ENCODE results near the gene RAB13.

RAB13 gene

DNA sequence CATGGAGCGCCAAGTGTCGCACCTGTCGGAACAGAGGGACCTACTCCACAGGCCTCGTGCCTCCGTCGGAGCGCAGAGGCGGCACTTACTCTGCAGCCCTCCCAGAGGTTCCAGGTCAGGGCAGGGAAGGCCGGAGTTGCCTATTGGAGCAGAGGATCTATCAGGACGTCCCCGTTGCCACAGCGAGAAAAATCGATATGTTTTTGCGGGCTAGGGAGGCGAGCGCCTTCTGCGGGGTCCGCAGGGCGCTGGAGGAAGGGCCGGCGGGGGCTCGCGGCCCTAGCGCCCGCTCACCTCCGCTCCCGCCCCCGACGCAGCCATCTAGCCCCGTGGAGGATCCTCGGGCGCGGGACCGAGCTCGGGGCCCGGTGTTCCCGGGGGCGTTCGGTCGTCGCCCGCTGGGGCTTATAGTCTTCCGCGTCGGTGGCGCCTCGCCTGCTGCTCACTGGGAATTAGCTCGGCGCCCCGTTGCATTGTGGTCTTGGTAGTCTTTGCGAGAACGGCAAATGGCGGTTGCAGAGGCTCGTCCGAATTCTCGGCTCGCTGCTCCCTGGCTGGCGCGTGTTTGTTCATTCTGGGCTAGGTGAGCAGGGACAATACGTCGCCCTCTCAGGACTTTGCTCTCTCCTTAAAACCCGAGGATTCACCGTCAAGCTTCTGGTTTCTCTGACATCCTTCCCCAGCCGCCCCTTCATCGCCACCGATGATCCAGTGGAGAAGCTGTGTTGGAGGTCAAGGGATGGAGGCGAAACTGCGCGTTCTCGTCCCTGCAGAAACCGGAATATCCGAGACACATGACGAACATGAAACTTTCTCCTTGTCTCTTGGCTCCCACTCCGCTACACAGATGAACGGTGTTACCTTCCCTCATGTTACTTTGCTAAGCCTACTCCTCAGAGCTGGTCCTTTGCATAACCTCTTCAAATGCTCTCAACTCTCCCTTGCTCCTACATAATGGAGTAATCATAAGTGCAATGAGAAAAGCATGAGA, 8.6 kb downstream of the RAB13 start, which contains the start of gene JTB:
TSS of gene JTB (minus strand) at position 425 of the 991 bp plus-strand sequence. CDS start at position 3, 422 bp downstream.
- FAIRE-seq: no peak

GRCh38 chr1:153976819-153977249, 9.3 kb downstream of the RAB13 start:
- no peak for FAIRE-seq

GRCh38 chr1:153973525-153973924, 12.6 kb downstream of the RAB13 start:
- FAIRE-seq: no peak

DNA sequence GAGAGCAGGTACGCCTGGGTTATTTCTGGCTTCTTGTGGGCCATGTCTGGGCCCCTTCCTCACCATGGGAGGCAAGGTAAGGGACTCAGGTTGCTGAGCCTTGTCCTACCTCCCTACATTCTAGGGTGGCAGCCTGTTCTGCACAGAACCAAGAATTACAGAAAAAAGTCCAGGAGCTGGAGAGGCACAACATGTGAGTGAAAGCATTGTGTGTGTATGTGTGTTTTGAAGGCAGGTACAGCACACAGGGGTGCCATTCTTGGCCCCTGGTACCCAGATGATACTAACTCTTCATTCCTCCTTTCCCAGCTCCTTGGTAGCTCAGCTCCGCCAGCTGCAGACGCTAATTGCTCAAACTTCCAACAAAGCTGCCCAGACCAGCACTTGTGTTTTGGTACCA, 13.1 kb downstream of the RAB13 start:
- FAIRE-seq: no peak

DNA sequence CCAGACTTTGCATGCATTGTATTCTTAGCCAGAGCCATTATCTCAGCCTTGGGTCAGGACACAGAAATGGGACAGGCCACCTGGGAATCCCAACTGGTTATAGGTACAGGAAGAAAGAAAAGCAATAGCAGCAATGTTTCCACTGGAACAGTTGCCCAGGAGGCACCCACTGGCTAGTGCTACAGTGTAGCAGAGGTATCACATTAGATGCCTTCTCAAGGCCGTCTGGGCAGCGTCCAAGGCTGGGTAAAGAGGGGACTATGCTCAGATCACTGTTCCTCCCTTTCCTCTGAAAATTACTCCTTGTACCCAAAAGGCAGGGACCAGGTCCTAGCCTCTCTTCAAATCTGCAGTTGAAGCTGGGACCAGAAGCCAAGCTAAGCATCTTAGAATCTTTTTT, 15.8 kb downstream of the RAB13 start:
- no peak for FAIRE-seq

GRCh38 chr1:153968972-153969371, 17.2 kb downstream of the RAB13 start:
- FAIRE-seq: no peak

GRCh38 chr1:153968408-153968807, 17.7 kb downstream of the RAB13 start:
- no peak for FAIRE-seq

DNA sequence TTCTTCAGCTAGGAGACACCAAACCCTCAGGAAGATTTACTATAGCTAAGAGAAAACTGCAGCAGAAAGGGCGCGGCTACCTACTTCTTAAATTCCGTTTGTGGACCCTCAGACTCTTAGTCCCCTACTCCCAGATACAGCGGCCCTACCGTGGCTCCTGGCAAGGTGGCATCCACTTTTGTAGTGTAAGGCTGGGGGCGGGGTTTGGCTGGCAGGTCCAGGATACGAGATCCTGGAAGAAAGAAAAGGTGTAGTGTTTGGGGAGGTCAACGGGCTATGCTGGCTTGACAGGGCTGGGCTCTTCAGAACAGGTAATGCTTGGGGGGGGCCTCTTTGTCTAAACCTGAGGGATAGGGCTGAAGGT, 18.2 kb downstream of the RAB13 start:
- no peak for FAIRE-seq

DNA sequence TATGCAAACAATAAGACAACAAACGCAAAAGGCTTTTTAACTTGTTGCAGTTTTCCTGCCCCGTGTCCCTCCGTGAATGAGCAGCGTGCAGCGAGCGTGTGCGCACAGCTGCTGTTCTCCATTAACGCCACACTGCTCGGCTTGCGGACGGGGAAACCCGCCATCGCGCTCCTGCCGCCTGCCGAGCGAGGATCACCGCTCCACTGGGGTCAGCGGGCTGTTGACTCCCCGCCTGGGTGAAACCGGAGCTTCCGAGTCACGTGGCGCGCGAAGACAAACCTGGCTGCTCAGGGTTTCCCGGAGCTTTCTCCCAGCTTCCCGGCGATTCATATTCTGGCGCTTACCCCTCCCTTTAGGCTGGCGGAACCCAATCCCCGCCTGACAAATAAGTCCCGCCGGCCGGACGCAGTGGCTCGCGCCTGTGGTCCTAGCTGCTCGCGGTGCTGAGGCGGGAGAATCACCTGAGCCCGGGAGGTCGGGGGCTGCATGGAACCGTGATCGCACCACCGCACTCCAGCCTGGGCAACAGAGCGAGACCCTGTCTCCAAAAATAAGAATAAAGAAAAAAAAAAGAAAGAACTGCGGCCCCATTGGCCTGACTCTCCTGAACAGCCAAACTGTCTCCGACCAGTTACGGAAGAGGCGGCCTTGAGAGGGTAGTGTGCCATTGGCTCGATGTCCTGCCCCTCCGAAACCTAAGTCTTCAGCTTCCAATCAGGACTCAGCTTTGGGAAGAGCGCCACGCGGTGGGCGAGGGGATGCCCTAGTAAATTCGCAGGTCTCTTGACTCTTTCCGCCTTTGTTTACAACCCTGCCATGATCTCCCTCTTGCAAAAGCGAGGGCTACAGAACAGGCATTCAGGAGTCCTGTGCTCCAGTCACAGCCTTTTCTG, 18.8 kb downstream of the RAB13 start, which contains the start of gene CREB3L4:
TSS of gene CREB3L4 (plus strand) at position 796 of the 893 bp plus-strand sequence. CDS start 624 bp downstream, outside the sequence.
- FAIRE-seq: peak; percentile 96

GRCh38 chr1:153963850-153964331, 22.2 kb downstream of the RAB13 start:
- no peak for FAIRE-seq

DNA sequence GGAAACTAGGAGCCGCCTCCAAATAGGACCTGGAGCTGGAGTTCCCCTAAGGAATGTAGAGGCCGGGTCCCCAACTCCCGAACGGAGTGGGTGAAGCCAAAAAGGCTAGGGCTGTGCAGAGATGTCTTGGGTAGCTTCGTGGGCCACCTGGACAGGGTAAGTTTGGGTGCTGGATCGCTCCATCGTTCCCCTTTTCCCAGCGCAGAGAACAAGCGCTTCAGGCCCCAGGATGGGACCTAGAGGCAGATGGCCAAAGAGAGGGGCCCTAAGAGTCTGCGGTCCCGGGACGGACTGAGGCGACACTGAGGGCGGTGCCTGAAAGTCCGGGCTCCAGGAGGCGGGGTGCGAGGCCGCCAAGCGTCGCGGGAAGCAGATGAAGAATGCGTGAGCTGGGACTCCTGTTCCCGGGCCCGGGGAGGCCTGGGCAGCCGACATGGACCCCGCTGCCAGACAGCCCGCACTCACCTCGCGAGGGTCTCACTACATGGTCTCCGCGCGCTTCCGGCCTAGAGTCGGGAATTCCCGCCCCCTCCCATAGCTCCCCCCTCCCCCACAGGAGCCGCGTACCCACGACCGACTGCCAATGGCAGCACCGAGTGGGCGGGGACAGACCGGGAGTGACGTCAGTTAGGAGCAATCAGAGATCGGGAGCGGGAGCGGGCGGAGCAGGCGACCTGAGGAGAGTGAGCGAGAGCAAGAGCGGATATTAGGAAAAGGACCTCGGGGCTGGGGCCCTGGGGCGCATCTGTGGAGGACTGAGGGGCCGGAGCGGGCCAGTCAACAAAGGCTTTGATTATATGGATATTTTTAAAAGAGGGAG, 22.9 kb downstream of the RAB13 start, which contains the start of gene SLC39A1:
TSS of gene SLC39A1 (minus strand) at position 508 of the 820 bp plus-strand sequence. CDS start 822 bp downstream, outside the sequence.
- peak; percentile 86 for FAIRE-seq

DNA sequence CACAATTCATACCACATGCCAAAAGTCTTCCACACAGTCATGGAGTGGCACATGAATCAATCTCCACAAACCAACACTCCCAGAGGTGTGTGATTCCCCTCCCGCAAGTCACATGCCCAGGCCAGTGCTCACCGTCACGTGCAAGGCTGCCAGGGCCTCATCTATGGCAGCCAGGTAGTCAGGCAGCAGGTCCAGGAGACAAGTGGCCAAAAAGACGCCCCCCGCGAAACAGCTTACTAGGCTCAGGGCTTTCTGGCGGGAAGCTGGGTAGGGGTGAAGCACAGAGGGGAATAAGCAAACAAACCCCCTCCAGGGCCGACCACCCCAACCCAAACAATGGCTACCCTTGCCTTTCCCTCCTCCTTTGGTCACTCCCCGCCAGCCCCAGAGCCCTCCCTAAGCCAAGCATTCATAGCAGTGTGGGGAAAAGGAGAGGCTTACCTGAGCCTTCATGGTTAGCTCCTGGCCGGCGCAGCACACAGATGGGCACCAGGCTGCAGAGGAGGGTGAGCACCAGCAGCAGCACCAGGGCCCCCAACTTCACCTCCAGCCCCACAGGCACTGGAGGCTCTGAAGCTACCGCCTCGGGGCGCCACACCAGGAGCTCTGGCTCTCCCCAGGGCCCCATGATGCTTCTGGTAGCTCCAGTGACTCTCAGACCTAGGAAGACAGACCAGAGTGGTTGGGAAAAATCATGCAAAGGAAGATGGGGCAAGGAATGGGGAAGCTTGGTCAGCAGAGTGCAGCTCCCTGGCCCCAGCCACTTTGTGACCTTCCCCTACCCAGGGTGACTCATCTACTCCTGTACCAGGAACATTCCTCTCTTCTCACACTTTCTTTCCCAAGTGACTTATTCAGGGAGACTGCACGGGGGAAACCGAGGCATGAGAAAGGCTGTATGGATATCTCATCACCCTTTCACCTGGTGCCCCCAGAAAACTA, 23.8 kb downstream of the RAB13 start:
- no peak for FAIRE-seq

- FAIRE-seq: no peak
Observed at GRCh38 chr1:153961421-153961820, 24.7 kb downstream of the RAB13 start.

DNA sequence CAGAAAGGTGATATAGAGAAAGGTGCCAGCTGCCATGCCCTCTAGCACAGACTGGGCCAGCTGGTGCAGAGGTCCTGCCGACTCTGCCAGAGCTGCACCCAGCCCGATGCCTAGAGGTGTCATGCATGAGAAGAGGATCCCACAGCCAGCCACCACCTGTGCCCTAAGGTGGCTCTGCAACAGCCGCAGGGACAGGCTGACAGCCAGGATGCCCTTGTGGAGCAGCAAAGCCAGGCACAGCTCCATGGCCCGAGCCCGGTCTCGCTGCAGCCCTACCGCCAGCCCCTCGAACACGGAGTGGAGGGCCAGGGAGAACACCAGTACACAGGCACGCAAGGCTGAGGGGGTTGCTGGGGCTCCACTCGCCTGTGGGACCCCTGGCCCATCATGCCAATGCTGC, 25.9 kb downstream of the RAB13 start:
- no peak for FAIRE-seq

GRCh38 chr1:153959454-153959853, 26.7 kb downstream of the RAB13 start:
- no peak for FAIRE-seq

- FAIRE-seq: no peak
Observed at GRCh38 chr1:153958961-153959260, 27.2 kb downstream of the RAB13 start.

GRCh38 chr1:153958111-153958960, 27.8 kb downstream of the RAB13 start, which contains the start of gene CRTC2:
Gene CRTC2, minus strand, starts transcription at chr1:153958612. Its CDS starts 115 bp downstream, at chr1:153958497.
- FAIRE-seq: peak; percentile 99

DNA sequence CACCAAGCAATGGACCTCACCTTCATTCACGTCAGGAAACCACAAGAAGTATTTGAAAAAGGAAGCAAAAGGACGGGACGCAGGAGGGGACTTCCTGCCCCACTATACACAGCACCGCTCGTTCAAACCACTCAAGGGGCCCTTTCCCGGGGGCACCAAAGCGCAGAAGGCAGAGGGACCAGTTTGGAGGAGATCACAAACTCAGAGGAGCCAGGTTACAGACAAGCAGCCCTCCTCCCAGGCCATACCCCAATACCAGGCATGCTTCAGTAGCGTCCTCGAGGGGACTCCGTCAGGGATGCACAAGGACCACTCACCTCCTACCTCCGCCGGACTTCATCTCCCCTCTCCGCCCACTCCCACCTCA, 28.4 kb downstream of the RAB13 start:
- no peak for FAIRE-seq

DNA sequence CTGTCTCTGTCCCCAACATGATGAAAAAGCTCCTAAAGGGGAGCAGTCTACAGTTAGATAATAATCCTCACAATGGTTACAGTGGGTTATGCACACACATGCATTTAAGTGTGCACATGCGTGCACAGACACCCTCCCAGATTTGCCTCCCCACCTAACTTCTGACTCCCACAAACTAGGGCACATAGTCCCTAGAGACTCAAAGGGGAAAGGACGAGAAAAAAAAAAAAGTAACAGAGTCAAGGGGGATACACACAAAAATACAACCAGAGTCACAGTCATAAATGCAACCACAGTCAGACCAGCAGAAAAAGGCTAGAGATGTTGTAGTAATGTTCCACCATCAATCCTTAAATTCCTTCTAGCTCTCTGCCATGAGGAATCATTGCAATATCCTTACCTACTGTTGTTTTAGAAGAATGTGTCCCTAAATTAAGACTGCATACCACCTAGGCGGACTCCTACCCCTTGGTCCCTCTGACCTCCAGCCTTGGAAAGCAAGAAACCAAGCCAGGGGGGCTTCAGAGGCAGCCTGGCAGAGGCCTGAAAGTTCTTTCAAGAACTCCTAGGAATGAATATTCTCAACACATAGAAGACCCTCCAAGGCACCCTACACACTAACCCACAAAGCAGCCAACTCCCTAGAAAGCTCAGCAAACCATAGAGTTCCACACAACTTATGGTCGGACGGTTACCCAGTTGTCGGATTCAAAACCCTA, 29.0 kb downstream of the RAB13 start:
- FAIRE-seq: no peak

All from TTC549 (cell line).